SK-N-SH (cell line): ENCODE results near the gene RBM33.

Experiments used
- EP300 ChIP-seq, 2 experiments: IDR thresholded peaks; 2 replicates each; pipeline versions ENCODE4 v1.4.0 to v1.6.1; 2012; ENCODE audit warnings: borderline replicate concordance in 1 of 2, low read depth in 1 of 2, low read length in 1 of 2
- FOXJ3 ChIP-seq: sonication (generic); formaldehyde crosslinking; IDR thresholded peaks from 2 replicates; pipeline ENCODE4 v1.5.1; 2020; ENCODE audit warnings: mild to moderate bottlenecking, missing genetic modification reagents
- JUND ChIP-seq: IDR thresholded peaks from 2 replicates; pipeline ENCODE4 v1.4.0; 2012
- NFIC ChIP-seq: IDR thresholded peaks from 2 replicates; pipeline ENCODE4 v1.4.0; 2012; ENCODE audit warnings: borderline replicate concordance
- TF ChIP-seq, protein P1 (sequence below): IDR thresholded peaks from 2 replicates; pipeline ENCODE4 v1.4.0; 2012; ENCODE audit warnings: low read depth, borderline replicate concordance
- TF ChIP-seq, protein P2 (sequence below): fragments of 200-600 bp; sonication (generic); IDR thresholded peaks from 2 replicates; pipeline ENCODE4 v1.6.1; 2017; ENCODE audit warnings: antibody characterized with exemption, mild to moderate bottlenecking, moderate library complexity

DNA sequence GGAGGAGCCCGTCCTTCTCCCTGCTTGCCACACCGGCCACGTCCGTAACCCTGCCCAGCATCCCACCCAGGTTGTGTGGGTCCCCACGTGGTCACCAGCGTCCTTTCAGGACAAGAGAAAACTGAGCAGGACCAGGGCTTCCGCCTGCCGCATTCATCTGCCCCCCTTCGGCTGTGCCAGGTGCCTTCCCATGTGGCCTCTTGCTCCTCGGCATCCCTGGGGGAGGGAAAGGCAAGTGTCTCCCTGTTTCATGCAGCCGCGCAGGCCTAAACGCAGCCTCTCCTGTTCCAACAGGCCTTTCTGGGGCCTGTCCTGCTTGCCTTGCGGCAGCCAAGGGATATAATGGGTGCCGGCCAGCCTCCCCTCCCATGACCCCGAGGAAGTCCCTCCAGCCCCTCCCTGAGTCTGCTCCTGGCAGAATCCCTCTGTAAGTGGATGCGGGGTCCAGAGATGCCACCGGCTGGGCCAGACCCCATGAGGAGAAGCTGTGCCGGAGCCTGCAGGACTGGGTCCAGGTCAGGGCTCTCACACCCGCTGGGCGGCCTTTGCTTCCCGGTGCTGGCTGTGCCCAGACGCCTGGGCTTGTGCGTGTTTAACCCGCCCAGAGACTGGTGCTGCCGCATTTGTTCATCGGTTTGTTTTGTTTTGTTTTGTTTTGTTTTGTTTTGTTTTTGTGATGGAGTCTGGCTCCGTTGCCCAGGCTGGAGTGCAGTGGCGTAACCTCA lies 144.7 kb downstream of the RBM33 start:
- no peak for TF ChIP-seq JUND
- no peak for TF ChIP-seq NFIC
- TF ChIP-seq, protein P1, sequence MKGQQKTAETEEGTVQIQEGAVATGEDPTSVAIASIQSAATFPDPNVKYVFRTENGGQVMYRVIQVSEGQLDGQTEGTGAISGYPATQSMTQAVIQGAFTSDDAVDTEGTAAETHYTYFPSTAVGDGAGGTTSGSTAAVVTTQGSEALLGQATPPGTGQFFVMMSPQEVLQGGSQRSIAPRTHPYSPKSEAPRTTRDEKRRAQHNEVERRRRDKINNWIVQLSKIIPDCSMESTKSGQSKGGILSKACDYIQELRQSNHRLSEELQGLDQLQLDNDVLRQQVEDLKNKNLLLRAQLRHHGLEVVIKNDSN = no peak
- TF ChIP-seq, protein P2, sequence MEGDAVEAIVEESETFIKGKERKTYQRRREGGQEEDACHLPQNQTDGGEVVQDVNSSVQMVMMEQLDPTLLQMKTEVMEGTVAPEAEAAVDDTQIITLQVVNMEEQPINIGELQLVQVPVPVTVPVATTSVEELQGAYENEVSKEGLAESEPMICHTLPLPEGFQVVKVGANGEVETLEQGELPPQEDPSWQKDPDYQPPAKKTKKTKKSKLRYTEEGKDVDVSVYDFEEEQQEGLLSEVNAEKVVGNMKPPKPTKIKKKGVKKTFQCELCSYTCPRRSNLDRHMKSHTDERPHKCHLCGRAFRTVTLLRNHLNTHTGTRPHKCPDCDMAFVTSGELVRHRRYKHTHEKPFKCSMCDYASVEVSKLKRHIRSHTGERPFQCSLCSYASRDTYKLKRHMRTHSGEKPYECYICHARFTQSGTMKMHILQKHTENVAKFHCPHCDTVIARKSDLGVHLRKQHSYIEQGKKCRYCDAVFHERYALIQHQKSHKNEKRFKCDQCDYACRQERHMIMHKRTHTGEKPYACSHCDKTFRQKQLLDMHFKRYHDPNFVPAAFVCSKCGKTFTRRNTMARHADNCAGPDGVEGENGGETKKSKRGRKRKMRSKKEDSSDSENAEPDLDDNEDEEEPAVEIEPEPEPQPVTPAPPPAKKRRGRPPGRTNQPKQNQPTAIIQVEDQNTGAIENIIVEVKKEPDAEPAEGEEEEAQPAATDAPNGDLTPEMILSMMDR = no peak
- no peak for TF ChIP-seq EP300 (IDR thresholded peaks at IDR 0.05; ENCODE audit: borderline replicate concordance in 1 of 2, low read depth in 1 of 2, low read length in 1 of 2)
- no peak for TF ChIP-seq FOXJ3 (CRISPR knock-in tag)
